A549 (cell line): ENCODE data around the gene SORCS3.

Experiments used
- CBX2 ChIP-seq: fragments of 200-600 bp; sonication (generic); IDR thresholded peaks from 2 replicates; pipeline ENCODE4 v1.6.1; 2016; ENCODE audit warnings: low read depth, mild to moderate bottlenecking, borderline replicate concordance
- EP300 ChIP-seq, 2 experiments: fragments of >200 bp; sonication (Bioruptor Twin); formaldehyde crosslinking; IDR thresholded peaks; 2 replicates in 1 of 2; 3 replicates in 1 of 2; pipeline ENCODE4 v1.6.1; 2016 to 2017
- FOSL2 ChIP-seq, 2 experiments: fragments of 450-650 bp in 1 of 2; fragments of >200 bp in 1 of 2; sonication (Bioruptor Twin) in 1 of 2; formaldehyde crosslinking; IDR thresholded peaks; 2 replicates each; pipeline versions ENCODE4 v1.5.0 to v1.6.1; 2016 to 2020; ENCODE audit warnings: mild to moderate bottlenecking in 1 of 2, moderate library complexity in 1 of 2
- JUNB ChIP-seq: fragments of >200 bp; sonication (Bioruptor Twin); formaldehyde crosslinking; IDR thresholded peaks from 2 replicates; pipeline ENCODE4 v1.6.1; 2016
- KDM1A ChIP-seq: fragments of 200-600 bp; sonication (generic); IDR thresholded peaks from 2 replicates; pipeline ENCODE4 v1.6.1; 2016; ENCODE audit warnings: low read depth, mild to moderate bottlenecking
- MAX ChIP-seq: IDR thresholded peaks from 2 replicates; pipeline ENCODE4 v1.6.1; 2012
- NFE2L2 ChIP-seq: fragments of 150-350 bp; conservative IDR thresholded peaks from 2 replicates; pipeline ENCODE4 v1.6.1; 2014; ENCODE audit warnings: low read length
- POLR2A ChIP-seq: IDR thresholded peaks from 2 replicates; pipeline ENCODE4 v1.6.1; 2012; ENCODE audit warnings: mild to moderate bottlenecking, low read length
- RFX5 ChIP-seq: fragments of 450-650 bp; IDR thresholded peaks from 2 replicates; pipeline ENCODE4 v1.7.1; 2014; ENCODE audit warnings: antibody characterized with exemption, mild to moderate bottlenecking, moderate library complexity
- ZFP36 ChIP-seq: fragments of 450-650 bp; IDR thresholded peaks from 2 replicates; pipeline ENCODE4 v1.6.1; 2014; ENCODE audit warnings: borderline replicate concordance; ENCODE audit not compliant: partially characterized antibody
- TF ChIP-seq, protein P1 (sequence below): fragments of >200 bp; sonication (Bioruptor Twin); formaldehyde crosslinking; IDR thresholded peaks from 3 replicates; pipeline ENCODE4 v1.5.1; 2016
- TF ChIP-seq, protein P2 (sequence below): IDR thresholded peaks from 2 replicates; pipeline ENCODE4 v1.6.1; 2012; ENCODE audit warnings: low read depth, borderline replicate concordance
- TF ChIP-seq, protein P3 (sequence below): fragments of 150-350 bp; IDR thresholded peaks from 2 replicates; pipeline ENCODE4 v1.6.1; 2014; ENCODE audit warnings: low read depth, mild to moderate bottlenecking, low read length

DNA sequence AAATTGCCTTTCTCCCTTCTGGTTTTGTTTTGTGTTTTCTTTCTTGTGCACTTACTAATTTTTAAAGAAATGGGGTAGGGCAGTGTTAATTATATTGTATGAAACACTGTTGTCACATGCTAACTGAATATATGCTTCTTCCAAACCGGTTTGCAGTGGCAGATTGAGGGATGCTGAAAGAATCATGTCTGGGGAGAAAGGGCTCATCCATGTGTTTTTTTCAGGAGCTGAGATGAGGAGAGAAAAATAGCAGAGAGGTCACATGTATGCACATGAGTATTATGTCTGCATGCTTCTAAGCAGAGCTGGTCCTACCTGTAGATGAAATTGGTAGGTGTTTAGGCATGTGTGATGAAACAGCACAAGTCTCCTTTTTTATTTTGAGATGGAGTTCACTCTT, 17.0 kb downstream of the SORCS3 start:
- TF ChIP-seq, protein P1, sequence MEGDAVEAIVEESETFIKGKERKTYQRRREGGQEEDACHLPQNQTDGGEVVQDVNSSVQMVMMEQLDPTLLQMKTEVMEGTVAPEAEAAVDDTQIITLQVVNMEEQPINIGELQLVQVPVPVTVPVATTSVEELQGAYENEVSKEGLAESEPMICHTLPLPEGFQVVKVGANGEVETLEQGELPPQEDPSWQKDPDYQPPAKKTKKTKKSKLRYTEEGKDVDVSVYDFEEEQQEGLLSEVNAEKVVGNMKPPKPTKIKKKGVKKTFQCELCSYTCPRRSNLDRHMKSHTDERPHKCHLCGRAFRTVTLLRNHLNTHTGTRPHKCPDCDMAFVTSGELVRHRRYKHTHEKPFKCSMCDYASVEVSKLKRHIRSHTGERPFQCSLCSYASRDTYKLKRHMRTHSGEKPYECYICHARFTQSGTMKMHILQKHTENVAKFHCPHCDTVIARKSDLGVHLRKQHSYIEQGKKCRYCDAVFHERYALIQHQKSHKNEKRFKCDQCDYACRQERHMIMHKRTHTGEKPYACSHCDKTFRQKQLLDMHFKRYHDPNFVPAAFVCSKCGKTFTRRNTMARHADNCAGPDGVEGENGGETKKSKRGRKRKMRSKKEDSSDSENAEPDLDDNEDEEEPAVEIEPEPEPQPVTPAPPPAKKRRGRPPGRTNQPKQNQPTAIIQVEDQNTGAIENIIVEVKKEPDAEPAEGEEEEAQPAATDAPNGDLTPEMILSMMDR: no peak
- TF ChIP-seq MAX (no peak), POLR2A (no peak), CBX2 (no peak), KDM1A (no peak), ZFP36 (no peak), FOSL2 (IDR thresholded peaks at IDR 0.05) (no peak), FOSL2 (CRISPR knock-in tag; IDR thresholded peaks at IDR 0.05) (no peak), RFX5 (no peak), NFE2L2 (no peak), EP300 (IDR thresholded peaks at IDR 0.05) (no peak), JUNB (no peak)
- TF ChIP-seq, protein P2, sequence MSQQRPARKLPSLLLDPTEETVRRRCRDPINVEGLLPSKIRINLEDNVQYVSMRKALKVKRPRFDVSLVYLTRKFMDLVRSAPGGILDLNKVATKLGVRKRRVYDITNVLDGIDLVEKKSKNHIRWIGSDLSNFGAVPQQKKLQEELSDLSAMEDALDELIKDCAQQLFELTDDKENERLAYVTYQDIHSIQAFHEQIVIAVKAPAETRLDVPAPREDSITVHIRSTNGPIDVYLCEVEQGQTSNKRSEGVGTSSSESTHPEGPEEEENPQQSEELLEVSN: no peak
- TF ChIP-seq, protein P3, sequence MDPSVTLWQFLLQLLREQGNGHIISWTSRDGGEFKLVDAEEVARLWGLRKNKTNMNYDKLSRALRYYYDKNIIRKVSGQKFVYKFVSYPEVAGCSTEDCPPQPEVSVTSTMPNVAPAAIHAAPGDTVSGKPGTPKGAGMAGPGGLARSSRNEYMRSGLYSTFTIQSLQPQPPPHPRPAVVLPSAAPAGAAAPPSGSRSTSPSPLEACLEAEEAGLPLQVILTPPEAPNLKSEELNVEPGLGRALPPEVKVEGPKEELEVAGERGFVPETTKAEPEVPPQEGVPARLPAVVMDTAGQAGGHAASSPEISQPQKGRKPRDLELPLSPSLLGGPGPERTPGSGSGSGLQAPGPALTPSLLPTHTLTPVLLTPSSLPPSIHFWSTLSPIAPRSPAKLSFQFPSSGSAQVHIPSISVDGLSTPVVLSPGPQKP: no peak
